HepG2 (cell line): Measurements from ENCODE around the gene MYOM1. TPM values are rescaled to one million over a fixed set of nuclear protein-coding genes. Genes with fewer than 3 reads are reported as not detected.

Experiments
- AKAP8 ChIP-seq: sonication (generic); formaldehyde crosslinking; IDR thresholded peaks from 2 replicates; pipeline ENCODE4 v1.5.1; 2020; ENCODE audit warnings: mild to moderate bottlenecking, missing genetic modification reagents
- DNMT1 ChIP-seq: sonication (generic); formaldehyde crosslinking; IDR thresholded peaks from 2 replicates; pipeline ENCODE4 v1.5.1; 2020; ENCODE audit warnings: mild to moderate bottlenecking, missing genetic modification reagents
- JUNB ChIP-seq: sonication (generic); formaldehyde crosslinking; IDR thresholded peaks from 2 replicates; pipeline ENCODE4 v1.8.0; 2022; ENCODE audit warnings: missing genetic modification reagents, mild to moderate bottlenecking, borderline replicate concordance
- NFKB2 ChIP-seq: sonication (generic); formaldehyde crosslinking; IDR thresholded peaks from 2 replicates; pipeline ENCODE4 v1.4.0; 2020; ENCODE audit warnings: missing genetic modification reagents, borderline replicate concordance
- ZFYVE20 ChIP-seq: sonication (generic); formaldehyde crosslinking; IDR thresholded peaks from 2 replicates; pipeline ENCODE4 v1.8.0; 2023; ENCODE audit warnings: low read depth, mild to moderate bottlenecking, moderate library complexity, missing genetic modification reagents, borderline replicate concordance
- ZNF101 ChIP-seq: sonication (generic); formaldehyde crosslinking; IDR thresholded peaks from 2 replicates; pipeline ENCODE4 v1.4.0; 2020; ENCODE audit warnings: mild to moderate bottlenecking, low read depth, missing genetic modification reagents, borderline replicate concordance
- ZNF143 ChIP-seq: sonication (generic); formaldehyde crosslinking; IDR thresholded peaks from 2 replicates; pipeline ENCODE4 v1.4.0; 2020; ENCODE audit warnings: missing genetic modification reagents
- ZNF562 ChIP-seq: sonication (generic); formaldehyde crosslinking; IDR thresholded peaks from 2 replicates; pipeline ENCODE4 v1.8.0; 2022; ENCODE audit warnings: missing genetic modification reagents, borderline replicate concordance
- ZNF883 ChIP-seq: sonication (generic); formaldehyde crosslinking; IDR thresholded peaks from 2 replicates; pipeline ENCODE4 v1.5.1; 2020; ENCODE audit warnings: mild to moderate bottlenecking, missing genetic modification reagents; ENCODE audit errors: not compliant biosample characterization
- polyA plus RNA-seq, 8 experiments: library from polyadenylated mRNA; depleted of rRNA in 3 of 8; stranded (reverse) in 7 of 8; unstranded in 1 of 8; fragments of >200 nt; fragmentation: Illumina TruSeq in 4 of 8; extraction: Trizol in 4 of 8; gene quantifications; 2 replicates each; pipeline versions ENCODE4 v1.2.1 to v1.2.3, GENCODE V29; 2011 to 2016; ENCODE audit warnings: low read depth in 4 of 8, missing spikeins in 1 of 8, mixed read lengths in 1 of 8; ENCODE audit not compliant: insufficient read depth in 1 of 8
- total RNA-seq, 5 experiments: library from RNA; depleted of rRNA; stranded (reverse); fragments of >200 nt; fragmentation: Illumina TruSeq; extraction: Trizol; gene quantifications; 2 replicates each; pipeline ENCODE4 v1.2.3, GENCODE V29; 2016; ENCODE audit warnings: low read depth in 1 of 5
- TF ChIP-seq, protein P1 (sequence below): sonication (generic); formaldehyde crosslinking; IDR thresholded peaks from 2 replicates; pipeline ENCODE4 v1.4.0; 2020; ENCODE audit warnings: mild to moderate bottlenecking, missing genetic modification reagents
- TF ChIP-seq, protein P2 (sequence below): sonication (generic); formaldehyde crosslinking; IDR thresholded peaks from 2 replicates; pipeline ENCODE4 v1.5.1; 2020; ENCODE audit warnings: mild to moderate bottlenecking, missing genetic modification reagents, moderate library complexity
- TF ChIP-seq, protein P3 (sequence below), 2 experiments: sonication (generic) in 1 of 2; formaldehyde crosslinking in 1 of 2; IDR thresholded peaks; 2 replicates each; pipeline versions ENCODE4 v1.4.0 to v1.6.1; 2016 to 2020; ENCODE audit warnings: borderline replicate concordance in 1 of 2, low read depth in 1 of 2, mild to moderate bottlenecking in 1 of 2, missing genetic modification reagents in 1 of 2
- TF ChIP-seq, protein P4 (sequence below): sonication (generic); formaldehyde crosslinking; IDR thresholded peaks from 2 replicates; pipeline ENCODE4 v1.4.0; 2020; ENCODE audit warnings: missing genetic modification reagents
- TF ChIP-seq, protein P5 (sequence below): sonication (generic); formaldehyde crosslinking; IDR thresholded peaks from 2 replicates; pipeline ENCODE4 v1.4.0; 2020; ENCODE audit warnings: missing genetic modification reagents, borderline replicate concordance

Gene MYOM1
- total and polyA plus RNA-seq, 2 of the 13 experiments (the other 11 are each of a cell fraction or from before 2014, with no cell fraction given), result 0.46 to 0.98 TPM

DNA sequence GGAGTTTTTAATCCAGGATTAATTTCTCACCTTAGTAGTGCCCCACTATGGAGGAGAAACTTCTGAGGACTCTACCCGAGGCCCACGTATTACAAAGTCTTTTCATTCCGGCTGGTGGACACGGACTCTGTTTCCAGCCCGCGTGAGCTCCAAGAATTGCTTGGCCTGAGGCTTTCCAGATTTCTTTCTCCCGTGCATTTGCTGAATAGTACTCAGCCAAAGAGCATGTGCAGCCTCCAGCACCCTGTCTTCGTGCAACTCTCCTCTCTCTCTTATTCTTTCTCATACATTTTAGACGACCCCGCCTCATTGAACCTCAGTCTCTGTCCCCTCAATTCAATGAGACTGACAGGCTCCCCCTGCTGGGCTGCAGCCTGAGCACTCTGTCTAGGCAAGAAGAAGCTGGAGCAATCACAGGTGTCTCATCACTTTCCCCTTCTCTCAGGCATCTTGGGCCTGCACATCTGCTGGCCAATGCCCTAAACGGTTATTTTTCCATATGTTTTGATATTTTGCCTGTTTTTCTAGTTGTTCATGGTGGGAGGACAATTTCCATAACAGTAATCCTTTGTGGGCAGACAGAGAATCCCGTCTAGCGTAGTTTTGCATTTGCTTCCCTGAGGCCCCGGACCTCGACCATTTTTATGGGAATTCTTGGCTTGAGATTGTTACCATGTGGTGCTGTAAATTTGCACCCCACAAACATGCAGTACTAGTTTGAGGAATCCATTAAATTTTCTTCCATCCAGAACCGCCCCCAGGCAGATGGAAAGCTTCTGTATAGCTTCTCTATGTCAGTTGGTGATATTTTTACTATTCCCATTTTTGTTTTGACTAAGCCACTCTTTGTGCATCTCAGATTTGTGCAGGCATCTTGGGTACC lies 156.7 kb downstream of the MYOM1 start (continued):
- TF ChIP-seq, protein P1, sequence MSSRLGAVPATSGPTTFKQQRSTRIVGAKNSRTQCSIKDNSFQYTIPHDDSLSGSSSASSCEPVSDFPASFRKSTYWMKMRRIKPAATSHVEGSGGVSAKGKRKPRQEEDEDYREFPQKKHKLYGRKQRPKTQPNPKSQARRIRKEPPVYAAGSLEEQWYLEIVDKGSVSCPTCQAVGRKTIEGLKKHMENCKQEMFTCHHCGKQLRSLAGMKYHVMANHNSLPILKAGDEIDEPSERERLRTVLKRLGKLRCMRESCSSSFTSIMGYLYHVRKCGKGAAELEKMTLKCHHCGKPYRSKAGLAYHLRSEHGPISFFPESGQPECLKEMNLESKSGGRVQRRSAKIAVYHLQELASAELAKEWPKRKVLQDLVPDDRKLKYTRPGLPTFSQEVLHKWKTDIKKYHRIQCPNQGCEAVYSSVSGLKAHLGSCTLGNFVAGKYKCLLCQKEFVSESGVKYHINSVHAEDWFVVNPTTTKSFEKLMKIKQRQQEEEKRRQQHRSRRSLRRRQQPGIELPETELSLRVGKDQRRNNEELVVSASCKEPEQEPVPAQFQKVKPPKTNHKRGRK, result no peak
- TF ChIP-seq ZNF143 (CRISPR knock-in tag), result no peak
- TF ChIP-seq NFKB2 (CRISPR knock-in tag), result no peak
- TF ChIP-seq ZNF101 (CRISPR knock-in tag), result no peak
- TF ChIP-seq ZNF562 (CRISPR knock-in tag), result no peak
- TF ChIP-seq, protein P2, sequence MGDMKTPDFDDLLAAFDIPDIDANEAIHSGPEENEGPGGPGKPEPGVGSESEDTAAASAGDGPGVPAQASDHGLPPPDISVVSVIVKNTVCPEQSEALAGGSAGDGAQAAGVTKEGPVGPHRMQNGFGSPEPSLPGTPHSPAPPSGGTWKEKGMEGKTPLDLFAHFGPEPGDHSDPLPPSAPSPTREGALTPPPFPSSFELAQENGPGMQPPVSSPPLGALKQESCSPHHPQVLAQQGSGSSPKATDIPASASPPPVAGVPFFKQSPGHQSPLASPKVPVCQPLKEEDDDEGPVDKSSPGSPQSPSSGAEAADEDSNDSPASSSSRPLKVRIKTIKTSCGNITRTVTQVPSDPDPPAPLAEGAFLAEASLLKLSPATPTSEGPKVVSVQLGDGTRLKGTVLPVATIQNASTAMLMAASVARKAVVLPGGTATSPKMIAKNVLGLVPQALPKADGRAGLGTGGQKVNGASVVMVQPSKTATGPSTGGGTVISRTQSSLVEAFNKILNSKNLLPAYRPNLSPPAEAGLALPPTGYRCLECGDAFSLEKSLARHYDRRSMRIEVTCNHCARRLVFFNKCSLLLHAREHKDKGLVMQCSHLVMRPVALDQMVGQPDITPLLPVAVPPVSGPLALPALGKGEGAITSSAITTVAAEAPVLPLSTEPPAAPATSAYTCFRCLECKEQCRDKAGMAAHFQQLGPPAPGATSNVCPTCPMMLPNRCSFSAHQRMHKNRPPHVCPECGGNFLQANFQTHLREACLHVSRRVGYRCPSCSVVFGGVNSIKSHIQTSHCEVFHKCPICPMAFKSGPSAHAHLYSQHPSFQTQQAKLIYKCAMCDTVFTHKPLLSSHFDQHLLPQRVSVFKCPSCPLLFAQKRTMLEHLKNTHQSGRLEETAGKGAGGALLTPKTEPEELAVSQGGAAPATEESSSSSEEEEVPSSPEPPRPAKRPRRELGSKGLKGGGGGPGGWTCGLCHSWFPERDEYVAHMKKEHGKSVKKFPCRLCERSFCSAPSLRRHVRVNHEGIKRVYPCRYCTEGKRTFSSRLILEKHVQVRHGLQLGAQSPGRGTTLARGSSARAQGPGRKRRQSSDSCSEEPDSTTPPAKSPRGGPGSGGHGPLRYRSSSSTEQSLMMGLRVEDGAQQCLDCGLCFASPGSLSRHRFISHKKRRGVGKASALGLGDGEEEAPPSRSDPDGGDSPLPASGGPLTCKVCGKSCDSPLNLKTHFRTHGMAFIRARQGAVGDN (CRISPR knock-in tag), result peak; percentile 34; the same call in 1 of the 2 replicates
- TF ChIP-seq AKAP8 (CRISPR knock-in tag), result no peak
- TF ChIP-seq, protein P3, sequence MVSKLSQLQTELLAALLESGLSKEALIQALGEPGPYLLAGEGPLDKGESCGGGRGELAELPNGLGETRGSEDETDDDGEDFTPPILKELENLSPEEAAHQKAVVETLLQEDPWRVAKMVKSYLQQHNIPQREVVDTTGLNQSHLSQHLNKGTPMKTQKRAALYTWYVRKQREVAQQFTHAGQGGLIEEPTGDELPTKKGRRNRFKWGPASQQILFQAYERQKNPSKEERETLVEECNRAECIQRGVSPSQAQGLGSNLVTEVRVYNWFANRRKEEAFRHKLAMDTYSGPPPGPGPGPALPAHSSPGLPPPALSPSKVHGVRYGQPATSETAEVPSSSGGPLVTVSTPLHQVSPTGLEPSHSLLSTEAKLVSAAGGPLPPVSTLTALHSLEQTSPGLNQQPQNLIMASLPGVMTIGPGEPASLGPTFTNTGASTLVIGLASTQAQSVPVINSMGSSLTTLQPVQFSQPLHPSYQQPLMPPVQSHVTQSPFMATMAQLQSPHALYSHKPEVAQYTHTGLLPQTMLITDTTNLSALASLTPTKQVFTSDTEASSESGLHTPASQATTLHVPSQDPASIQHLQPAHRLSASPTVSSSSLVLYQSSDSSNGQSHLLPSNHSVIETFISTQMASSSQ (IDR thresholded peaks at IDR 0.05; ENCODE audit: low read depth), result no peak
- TF ChIP-seq, protein P3 (CRISPR knock-in tag; IDR thresholded peaks at IDR 0.05; ENCODE audit: borderline replicate concordance), result no peak; the same call in 1 of the 2 replicates
- no peak for TF ChIP-seq ZNF883 (CRISPR knock-in tag)
- TF ChIP-seq, protein P4, sequence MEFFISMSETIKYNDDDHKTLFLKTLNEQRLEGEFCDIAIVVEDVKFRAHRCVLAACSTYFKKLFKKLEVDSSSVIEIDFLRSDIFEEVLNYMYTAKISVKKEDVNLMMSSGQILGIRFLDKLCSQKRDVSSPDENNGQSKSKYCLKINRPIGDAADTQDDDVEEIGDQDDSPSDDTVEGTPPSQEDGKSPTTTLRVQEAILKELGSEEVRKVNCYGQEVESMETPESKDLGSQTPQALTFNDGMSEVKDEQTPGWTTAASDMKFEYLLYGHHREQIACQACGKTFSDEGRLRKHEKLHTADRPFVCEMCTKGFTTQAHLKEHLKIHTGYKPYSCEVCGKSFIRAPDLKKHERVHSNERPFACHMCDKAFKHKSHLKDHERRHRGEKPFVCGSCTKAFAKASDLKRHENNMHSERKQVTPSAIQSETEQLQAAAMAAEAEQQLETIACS (CRISPR knock-in tag), result peak; percentile 54; the same call in 1 of the 2 replicates
- no peak for TF ChIP-seq JUNB (CRISPR knock-in tag)
- TF ChIP-seq, protein P5, sequence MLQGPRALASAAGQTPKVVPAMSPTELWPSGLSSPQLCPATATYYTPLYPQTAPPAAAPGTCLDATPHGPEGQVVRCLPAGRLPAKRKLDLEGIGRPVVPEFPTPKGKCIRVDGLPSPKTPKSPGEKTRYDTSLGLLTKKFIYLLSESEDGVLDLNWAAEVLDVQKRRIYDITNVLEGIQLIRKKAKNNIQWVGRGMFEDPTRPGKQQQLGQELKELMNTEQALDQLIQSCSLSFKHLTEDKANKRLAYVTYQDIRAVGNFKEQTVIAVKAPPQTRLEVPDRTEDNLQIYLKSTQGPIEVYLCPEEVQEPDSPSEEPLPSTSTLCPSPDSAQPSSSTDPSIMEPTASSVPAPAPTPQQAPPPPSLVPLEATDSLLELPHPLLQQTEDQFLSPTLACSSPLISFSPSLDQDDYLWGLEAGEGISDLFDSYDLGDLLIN (CRISPR knock-in tag), result no peak
- TF ChIP-seq ZFYVE20 (CRISPR knock-in tag), result no peak
- no peak for TF ChIP-seq DNMT1 (CRISPR knock-in tag)
